ENCODE results near the gene RD3L. TPM values are rescaled to one million over a fixed set of nuclear protein-coding genes. Genes with fewer than 3 reads are reported as not detected.

The RD3L gene
- total and polyA plus RNA-seq, 10 of the 15 experiments (the other 5 are each of a cell fraction or from before 2014, with no cell fraction given), result not detected

GRCh38 chr14:103932791-103933490, 9.4 kb downstream of the RD3L start:
- Histone ChIP-seq H3K9me3 (replicated peaks; ENCODE audit: control insufficient read depth, insufficient read depth, low read length) (no peaks in the 10 kb centered on the region), H3K79me2 (ENCODE audit: control insufficient read depth, insufficient read depth, low read length) (no peaks in the 10 kb centered on the region), H2AFZ (ENCODE audit: control insufficient read depth, low read depth, low read length) (no peak overlapping the region), H3K27me3 (replicated peaks in 1 of 2; ENCODE audit: control insufficient read depth in 2 of 2, insufficient read depth in 2 of 2, low read length in 1 of 2) (no peaks in the 10 kb centered on the region), H4K20me1 (ENCODE audit: control insufficient read depth, insufficient read depth) (no peaks in the 10 kb centered on the region), H3K36me3 (ENCODE audit: control insufficient read depth in 2 of 2, insufficient read depth in 2 of 2, low read length in 1 of 2) (no peaks in the 10 kb centered on the region), H3K4me3 (no peak overlapping the region), H3K4me1 (ENCODE audit: control insufficient read depth, insufficient read depth, low read length) (no peaks in the 10 kb centered on the region), H3K9ac (ENCODE audit: control insufficient read depth, insufficient read depth, low read length) (no peak overlapping the region), H3K27ac (ENCODE audit: control insufficient read depth, insufficient read depth) (no peak overlapping the region), H3K4me2 (ENCODE audit: control insufficient read depth, insufficient read depth) (no peak overlapping the region)
- DNase-seq (ENCODE audit: low read depth, low spot score) (no peak), ATAC-seq (no peak), FAIRE-seq (no peak)
- ChIA-PET CTCF (interaction anchor here (0.6 kb wide), 1 partner anchor 31 kb away, joined by 3 read pairs; no protein-coding TSS in a partner anchor), POLR2A (no interaction called here), SMC1A (ENCODE audit: uncharacterized antibody, unreplicated experiment) (interaction anchor here (1.6 to 1.9 kb wide), 2 partner anchors 9 to 13 kb away, joined by 3 read pairs; no protein-coding TSS in a partner anchor), RAD21 (ENCODE audit: unreplicated experiment) (no interaction called here)
- WGBS (ENCODE audit: insufficient coverage, insufficient replicate concordance, low lambda C conversion rate, missing lambda C conversion rate), result 55% methylated on average over 11 of the region's 11 CpGs
- no TSS peak for BruUV-seq (replicated peaks)
- intact Hi-C loops (cut with micrococcal nuclease; ENCODE audit: unreplicated experiment) (no loop called here), in situ Hi-C loops (cut with MboI) (no loop called here)
- no peak for TF ChIP-seq SIX5 (IDR thresholded peaks at IDR 0.05; ENCODE audit: low read depth, low read length, severe bottlenecking)
- TF ChIP-seq BCL3 (IDR thresholded peaks at IDR 0.05; ENCODE audit: borderline replicate concordance, insufficient read depth, low read depth, low read length, poor library complexity, severe bottlenecking), result peak; percentile 24

DNA sequence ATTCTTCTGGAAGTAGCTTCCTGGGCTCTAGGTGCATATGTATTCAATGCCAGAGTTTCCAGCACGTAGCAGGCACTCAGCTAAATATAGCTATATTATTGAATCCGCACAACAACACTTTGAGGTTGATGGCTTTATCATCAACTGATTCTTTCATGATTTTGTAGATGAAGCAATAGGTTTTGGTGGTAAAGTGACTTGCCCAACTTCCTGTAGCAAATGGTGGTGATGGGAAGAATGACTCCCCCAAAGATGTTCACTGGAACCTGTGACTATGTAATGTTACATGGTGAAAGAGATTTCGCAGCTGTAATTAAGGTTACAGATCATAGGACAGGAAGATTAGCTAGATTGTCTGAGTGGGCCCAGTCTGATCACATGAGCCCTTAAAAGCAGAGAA, 10.9 kb downstream of the RD3L start:
- ATAC-seq, result no peak
- DNase-seq (ENCODE audit: low read depth, low spot score), result no peak
- Histone ChIP-seq H4K20me1 (ENCODE audit: control insufficient read depth, insufficient read depth) (no peaks in the 10 kb centered on the region), H3K27ac (ENCODE audit: control insufficient read depth, insufficient read depth) (no peak overlapping the region), H2AFZ (ENCODE audit: control insufficient read depth, low read depth, low read length) (no peak overlapping the region), H3K9me3 (replicated peaks; ENCODE audit: control insufficient read depth, insufficient read depth, low read length) (no peaks in the 10 kb centered on the region), H3K27me3 (replicated peaks in 1 of 2; ENCODE audit: control insufficient read depth in 2 of 2, insufficient read depth in 2 of 2, low read length in 1 of 2) (no peaks in the 10 kb centered on the region), H3K79me2 (ENCODE audit: control insufficient read depth, insufficient read depth, low read length) (no peaks in the 10 kb centered on the region), H3K9ac (ENCODE audit: control insufficient read depth, insufficient read depth, low read length) (no peak overlapping the region), H3K4me3 (no peak overlapping the region), H3K4me1 (ENCODE audit: control insufficient read depth, insufficient read depth, low read length) (no peaks in the 10 kb centered on the region), H3K4me2 (ENCODE audit: control insufficient read depth, insufficient read depth) (no peak overlapping the region), H3K36me3 (ENCODE audit: control insufficient read depth in 2 of 2, insufficient read depth in 2 of 2, low read length in 1 of 2) (no peaks in the 10 kb centered on the region)
- 63% methylated on average over 3 of the region's 3 CpGs for WGBS (ENCODE audit: insufficient coverage, insufficient replicate concordance, low lambda C conversion rate, missing lambda C conversion rate)
- FAIRE-seq, result no peak
- in situ Hi-C loops (cut with MboI), result no loop called here
- CTCF ChIA-PET, result interaction anchor here (1.3 kb wide), 1 partner anchor 30 kb away, joined by 4 read pairs; no protein-coding TSS in a partner anchor
- POLR2A ChIA-PET, result no interaction called here
- RAD21 ChIA-PET (ENCODE audit: unreplicated experiment), result no interaction called here
- SMC1A ChIA-PET (ENCODE audit: uncharacterized antibody, unreplicated experiment), result interaction anchor here (0.7 to 1.9 kb wide), 3 partner anchors 10 to 51 kb away, joined by 3 read pairs; no protein-coding TSS in a partner anchor
- intact Hi-C loops (cut with micrococcal nuclease; ENCODE audit: unreplicated experiment), result no loop called here
- no TSS peak for BruUV-seq (replicated peaks)
- TF ChIP-seq ELK1 (IDR thresholded peaks at IDR 0.05; ENCODE audit: low read depth, low read length) (no peak), CBX3 (IDR thresholded peaks at IDR 0.05; ENCODE audit: borderline replicate concordance, low read depth) (no peak), SUPT20H (IDR thresholded peaks at IDR 0.05; ENCODE audit: borderline replicate concordance, control insufficient read depth, low read depth, low read length) (no peak), CUX1 (IDR thresholded peaks at IDR 0.05; ENCODE audit: insufficient replicate concordance, low read depth, low read length) (no peak), NRF1 (conservative IDR thresholded peaks at IDR 0.05; ENCODE audit: low read depth, low read length) (no peak)
